ENCODE measurements around the gene DSCAML1.

DSCAML1 gene

DNA sequence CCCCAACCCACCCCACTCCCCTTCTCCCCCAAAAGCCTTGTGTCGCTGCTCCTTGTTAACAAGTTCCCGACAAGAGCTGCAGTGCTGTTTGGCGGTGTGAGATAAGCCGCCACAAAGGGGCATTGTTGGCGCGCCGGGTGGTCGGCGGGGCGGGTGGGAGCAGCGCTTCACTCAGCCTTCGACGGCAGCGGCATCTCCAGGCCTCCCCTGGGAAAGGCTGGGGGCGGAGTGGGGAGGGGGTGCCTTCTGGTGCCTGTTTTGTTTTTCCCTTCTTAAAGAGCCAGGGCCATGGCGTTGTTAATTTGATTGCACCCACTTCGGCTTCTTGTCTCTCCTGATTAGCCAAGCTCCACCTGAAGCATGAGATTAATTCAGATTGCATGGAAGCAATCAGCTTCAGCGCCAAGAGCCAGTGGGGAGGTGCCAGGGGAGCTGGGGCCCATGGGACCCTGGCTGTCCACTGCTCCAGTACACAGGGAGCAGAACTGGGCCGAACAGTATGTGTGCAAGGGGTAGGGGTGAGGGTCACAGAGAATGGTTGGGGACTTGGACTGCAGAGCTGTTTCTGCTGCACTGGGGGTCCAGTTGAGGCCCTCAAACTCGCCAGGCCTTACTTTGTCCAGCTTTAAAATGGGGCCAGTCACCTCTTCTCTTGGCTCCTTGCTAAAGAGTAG, 304.3 kb downstream of the DSCAML1 start:
- DNase-seq (ENCODE audit: low read depth in 2 of 2), result no peak

DNA sequence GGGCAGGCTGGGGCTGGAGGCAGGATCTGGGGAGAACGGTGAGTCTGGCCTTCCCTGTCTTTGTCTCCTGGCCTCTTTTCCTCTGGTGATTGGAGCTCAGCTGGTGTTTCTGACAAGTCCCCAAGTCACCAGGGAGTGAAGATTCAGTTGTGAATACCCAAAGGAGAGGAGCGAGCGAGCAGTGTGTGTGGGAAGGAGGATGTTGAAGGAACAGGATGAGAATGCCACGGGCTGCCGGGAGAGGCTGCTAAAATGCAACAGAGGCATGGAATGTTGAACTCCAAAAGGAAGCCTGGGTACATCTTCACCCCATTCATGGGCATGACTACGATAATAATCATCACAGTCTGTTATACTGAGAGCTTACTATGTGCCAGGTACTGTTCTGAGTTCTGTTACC, 306.1 kb downstream of the DSCAML1 start:
- no peak for DNase-seq (ENCODE audit: low read depth in 2 of 2)

DNA sequence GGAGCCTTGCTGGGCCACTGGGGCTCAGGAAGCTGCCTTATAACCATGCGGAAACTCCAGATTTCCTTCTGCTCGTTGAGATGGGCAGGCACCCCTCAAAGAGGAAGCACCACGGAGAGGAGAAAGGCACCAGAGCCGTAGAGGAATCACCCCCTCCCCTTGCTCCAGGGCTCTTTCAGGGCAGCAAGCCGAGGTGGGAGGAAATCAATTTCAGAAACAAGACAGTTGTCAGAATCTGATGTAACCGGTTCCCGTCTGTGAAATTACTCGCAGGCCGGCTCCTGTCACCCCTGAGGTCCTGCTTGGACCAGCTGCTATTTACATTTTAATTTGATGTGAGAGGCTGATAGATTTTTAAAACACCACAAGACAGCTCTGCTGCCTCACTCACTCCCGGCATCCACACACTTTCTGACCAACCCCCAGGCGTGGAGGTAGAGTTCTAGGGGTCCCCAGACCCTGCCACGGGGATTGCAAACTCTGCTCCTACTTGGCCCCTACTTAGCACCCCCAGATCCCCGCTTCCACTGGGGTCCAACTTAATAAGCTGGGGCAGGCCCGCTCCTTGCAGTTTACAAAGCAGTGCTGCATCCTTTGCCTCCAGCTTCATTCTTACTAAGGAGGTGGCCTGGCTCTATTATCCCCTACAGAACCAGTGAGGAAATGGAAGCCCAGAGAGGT, 306.9 kb downstream of the DSCAML1 start:
- DNase-seq (ENCODE audit: low read depth in 2 of 2), result no peak

DNA sequence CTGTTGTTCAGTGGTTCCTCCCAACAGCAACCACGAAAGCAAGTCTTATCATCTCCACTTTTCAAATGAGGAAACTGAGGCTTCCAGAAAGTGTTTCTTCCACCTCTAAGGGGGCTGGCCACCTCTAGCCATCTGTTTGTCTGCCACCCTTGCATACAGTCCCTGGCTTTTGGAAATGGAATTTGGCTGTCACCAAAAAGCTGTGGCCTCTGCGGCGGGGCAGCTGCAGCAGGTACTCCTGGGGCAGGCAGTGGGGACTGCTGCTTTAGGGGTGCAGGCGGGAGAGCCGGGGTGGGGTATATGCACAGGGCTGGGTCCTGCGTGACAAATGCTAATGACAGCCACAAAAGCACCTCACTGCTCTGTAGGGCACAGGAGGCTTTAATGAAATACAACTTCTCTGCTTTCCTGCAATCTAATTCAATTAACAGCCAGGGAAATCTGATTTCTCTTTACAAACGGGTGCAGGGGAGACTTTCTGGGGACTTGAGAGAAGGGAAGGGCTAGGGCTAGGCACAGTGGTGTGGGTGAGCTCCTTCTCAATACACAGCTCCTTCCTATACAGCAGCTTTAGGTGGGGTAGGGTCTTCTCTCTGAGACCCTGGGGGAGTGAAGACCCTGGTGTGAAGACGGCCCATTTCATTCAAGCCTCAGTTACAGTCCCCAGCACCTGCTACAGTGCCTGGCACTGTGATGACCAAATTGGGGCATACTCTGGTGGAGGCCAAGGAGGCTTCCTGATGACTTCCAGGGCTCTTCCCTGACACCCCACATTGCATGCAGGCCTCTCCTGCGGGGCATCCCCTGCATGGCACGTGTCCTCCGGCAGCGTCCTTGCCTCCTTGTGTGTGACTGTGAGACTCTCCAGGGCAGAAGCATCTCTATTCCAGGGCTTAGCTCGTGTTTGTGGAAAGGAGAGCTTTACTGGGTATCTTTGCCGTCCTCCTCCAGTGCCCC, 307.7 kb downstream of the DSCAML1 start:
- no peak for DNase-seq (ENCODE audit: low read depth in 2 of 2)

DNA sequence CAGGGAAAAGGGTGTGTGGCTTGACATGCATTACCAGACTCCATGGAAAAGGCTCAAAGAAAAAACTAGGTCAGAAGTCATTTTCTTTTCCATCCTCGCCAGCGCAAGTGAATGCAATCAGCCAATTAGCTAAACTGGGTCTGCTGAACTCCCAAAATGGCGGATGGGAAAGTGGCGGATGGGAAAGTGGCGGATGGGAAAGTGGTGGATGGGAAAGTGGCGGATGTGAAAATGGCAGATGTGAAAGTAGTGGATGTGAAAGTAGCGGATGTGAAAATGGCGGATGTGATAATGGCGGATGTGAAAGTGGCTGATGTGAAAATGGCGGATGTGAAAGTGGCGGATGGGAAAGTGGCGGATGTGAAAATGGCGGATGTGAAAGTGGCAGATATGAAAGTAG, 311.0 kb downstream of the DSCAML1 start:
- no peak for DNase-seq (ENCODE audit: low read depth in 2 of 2)

DNA sequence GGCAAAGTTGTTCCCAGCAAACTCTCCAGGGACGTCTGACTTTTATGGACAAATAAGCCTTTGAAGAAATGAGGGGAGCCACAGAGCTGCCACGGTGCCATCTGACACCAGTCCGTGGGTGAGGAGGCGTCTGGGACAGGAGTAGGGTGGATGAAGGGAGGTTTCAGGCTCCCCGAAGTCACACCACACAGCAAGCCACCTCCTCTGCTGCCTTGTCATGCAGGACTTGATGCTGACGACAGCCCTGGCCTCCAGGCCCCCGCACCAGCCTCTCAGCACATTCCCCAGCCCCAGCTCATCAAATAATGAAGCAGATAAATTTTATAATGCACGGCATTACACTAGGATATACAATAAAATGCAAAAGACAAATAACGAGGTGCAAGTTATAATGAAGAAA, 312.9 kb downstream of the DSCAML1 start:
- no peak for DNase-seq (ENCODE audit: low read depth in 2 of 2)

DNA sequence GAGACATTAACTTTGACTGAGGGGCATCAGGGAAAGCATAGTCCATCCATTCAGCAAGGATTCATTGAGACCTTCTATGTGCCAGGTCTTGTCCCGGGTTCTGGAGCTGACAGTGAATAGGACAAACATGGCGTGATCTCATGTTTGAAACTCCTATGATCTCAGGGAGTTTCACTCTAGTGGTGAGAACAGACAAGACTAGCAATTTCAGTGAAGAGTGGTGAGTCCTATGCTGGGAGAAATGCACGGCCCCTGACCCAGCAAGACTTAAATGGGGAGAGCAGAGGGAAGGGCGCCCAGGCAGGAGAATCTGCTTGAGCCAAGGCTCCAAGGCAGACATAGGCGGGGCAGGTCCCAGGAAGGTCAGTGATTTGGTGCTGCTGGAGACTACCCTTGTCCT, 313.6 kb downstream of the DSCAML1 start:
- DNase-seq (ENCODE audit: low read depth in 2 of 2), result no peak

DNA sequence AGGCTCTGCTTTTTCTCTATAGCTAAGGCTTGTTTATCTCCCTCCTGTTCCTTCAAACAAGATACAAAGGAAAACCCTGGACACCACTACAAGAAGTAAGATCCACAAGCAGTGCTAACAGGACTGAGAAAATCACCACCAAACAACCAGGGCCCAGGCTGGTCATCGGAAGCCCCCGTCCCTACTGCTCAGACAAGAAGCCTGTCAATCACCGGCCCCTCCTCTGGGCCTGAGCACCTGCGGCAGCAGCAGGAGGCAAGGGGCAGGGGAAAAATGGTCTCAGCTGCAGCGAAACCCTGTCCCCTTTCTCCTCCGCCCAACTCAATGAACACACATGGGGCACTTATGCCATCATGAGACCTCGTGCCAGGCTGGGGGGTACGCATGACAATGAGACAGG, 314.1 kb downstream of the DSCAML1 start:
- no peak for DNase-seq (ENCODE audit: low read depth in 2 of 2)

DNA sequence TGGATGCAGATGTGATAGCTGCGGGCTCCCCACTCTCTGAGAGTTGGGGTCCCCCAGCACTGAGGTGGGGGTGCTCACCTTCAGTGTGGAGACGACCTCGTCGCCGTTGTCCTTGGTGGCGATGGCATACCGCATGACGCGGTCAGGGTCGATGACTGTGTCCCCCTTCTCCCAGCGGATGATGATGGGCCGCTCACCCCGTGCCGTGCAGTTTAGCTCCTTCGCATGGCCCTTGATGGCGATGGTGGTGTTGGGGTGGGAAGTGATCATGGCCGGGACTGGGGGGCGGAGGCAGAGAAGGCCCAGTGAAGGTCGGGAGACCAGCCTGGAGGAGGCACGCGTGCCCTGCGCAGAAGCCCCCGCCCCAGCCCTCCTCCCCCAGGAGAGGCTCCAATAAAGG, 315.1 kb downstream of the DSCAML1 start:
- DNase-seq (ENCODE audit: low read depth in 2 of 2), result no peak

DNA sequence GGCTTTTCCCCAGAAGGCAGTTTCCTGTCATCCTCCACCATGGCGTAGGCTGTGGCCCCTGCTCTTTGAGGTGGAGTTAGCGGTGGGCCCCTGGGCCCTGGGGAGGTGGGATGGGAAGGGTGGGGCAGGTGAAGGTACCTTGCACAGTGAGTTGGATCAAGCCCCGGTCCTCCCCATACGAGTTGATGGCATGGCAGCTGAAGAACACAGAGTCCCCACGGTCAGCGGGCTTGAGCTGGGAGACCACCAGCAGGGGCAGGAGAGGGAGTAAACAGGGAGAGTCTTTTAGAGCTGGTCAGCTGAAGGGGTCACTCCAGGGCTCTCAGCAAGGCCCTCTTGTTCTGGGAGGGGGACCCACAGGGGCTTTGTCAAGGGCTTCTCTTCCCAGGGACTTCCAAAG, 316.0 kb downstream of the DSCAML1 start:
- no peak for DNase-seq (ENCODE audit: low read depth in 2 of 2)

DNA sequence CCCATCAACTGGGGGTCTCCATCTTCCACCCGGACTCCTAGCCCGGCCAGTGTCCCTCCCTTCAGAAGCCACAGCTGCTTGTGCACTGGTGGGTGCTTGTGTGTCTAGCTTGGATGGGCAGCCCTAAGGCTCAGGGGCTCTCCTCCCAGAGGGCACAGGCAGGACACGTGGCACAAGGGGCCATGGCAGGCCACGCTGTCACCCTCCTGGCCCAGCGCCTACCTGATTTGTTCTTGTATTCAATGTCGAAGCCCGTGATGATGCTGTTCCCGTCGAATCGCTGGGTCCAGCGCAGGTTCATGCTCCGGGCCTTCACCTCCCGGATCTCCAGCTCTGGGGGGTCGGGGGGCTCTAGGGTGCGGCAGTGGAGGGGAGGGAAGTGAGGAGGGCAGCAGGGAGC, 316.8 kb downstream of the DSCAML1 start:
- no peak for DNase-seq (ENCODE audit: low read depth in 2 of 2)

DNA sequence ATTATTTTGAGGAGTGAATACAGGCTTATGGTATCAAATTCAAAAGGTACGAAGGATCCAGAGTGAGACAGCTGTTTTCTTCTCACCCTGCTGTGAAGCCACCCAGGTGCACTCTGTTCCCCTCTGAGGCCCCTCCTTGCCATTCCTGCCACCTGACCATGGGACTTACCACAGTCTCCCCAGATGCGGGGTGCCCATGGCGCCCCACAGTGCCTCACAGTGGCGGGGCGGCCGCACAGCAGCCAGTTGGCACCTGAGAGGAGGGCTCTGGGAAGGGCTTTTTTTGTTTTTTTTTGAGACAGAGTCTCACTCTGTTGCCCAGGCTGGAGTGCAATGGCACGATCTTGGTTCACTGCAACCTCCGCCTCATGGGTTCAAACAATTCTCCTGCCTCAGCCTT, 317.6 kb downstream of the DSCAML1 start:
- no peak for DNase-seq (ENCODE audit: low read depth in 2 of 2)

DNA sequence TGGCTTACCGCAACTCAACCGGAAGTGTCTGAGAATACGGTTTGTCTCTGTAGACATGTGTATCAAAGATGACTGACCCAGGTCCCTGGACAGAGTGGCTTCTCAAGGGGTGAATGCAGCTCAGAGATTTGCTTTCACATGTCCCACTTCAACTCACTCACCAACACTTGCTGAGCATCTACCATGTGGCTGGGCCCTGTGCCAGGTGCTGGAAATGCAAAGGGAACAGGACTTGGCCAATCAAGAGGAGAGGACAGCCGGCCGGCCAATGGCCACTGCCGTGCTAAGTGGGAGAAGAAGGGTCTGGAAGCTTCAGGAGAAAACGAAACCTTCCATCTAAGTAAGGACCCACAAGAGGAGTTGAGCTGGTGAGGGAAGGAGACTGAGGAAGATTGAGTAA, 318.1 kb downstream of the DSCAML1 start:
- no peak for DNase-seq (ENCODE audit: low read depth in 2 of 2)

DNA sequence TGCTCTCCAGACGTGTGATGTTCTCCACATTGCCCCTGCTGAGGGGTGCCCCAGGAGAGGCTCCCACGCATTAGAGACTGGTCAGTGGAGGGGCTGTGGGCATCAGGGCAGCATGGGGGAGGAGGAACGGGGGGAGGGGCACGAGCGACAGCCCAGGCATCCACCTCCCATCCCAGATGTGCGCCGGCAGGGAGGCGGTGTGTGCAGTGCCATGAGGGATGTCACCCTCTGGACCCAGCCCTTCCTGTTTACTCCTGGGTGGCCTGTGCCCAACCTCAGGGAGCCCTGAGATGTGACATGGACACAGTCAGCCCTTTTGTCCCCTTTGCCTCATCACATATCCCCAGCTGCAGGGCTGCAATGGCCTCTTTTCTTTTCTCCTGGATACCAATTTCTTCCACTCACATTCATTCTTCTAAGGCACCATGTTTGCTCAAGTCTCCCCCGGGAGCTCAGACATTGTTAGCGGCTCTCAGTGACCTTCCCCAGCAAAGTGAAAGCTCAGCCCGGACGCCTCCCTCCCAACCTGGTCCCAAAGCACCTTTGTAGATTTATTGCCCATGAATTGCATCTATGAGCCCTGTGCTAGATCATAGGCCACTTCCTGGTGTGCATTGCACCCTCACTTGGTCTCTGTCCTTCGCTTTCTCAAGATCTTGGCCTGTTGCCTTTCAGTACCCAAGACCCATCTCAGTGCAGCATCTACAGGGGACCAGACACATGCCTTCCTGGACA, 318.7 kb downstream of the DSCAML1 start:
- no peak for DNase-seq (ENCODE audit: low read depth in 2 of 2)

DNA sequence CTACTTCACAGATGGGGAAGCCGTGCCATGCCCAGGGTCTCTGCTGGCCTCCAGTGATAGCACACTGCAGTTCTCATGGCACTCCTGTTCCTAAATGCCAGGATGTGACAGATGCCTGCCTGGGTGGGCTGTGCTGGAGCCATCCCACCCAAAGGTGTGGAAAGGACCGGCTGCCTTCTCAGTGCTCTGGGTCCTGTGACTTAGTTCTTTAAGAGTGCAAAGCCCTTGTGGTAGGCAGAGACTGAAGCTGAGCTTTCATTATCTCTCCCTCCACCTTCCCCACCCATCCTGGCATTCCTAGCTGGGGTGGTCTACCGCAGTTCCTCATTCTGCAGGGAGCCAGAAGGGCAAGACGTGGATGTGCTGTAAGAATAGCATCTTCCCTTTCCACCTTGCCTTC, 319.3 kb downstream of the DSCAML1 start:
- no peak for DNase-seq (ENCODE audit: low read depth in 2 of 2)

DNA sequence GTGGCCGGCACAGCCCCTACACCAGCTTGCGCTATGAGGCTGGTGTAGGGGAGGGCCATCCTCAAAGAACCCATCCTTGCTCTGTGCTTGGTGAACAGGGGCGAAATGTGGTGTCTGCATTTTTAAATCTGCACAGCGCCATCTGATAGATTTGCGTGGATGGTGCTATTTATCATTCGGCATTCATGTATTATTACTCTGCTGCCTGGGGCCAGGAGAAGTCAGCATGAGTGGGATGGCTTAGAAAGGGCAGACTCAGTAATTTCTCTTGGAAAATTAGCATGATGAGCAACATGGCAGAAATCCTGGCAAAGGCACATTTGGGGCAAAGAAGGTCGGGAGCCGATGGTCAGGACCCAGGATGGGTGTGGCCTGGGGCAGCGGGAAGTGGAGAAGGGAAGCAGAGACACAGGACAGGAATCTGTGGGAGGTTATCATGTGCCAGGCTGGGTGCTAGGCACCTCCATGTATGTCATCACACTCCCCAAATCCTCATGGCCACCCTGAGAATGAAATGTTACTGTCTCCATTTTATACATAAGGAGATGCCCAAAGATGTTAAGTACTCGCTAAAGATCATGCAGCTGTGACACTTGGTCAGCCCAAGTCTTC, 320.4 kb downstream of the DSCAML1 start:
- no peak for DNase-seq (ENCODE audit: low read depth in 2 of 2)

DNA sequence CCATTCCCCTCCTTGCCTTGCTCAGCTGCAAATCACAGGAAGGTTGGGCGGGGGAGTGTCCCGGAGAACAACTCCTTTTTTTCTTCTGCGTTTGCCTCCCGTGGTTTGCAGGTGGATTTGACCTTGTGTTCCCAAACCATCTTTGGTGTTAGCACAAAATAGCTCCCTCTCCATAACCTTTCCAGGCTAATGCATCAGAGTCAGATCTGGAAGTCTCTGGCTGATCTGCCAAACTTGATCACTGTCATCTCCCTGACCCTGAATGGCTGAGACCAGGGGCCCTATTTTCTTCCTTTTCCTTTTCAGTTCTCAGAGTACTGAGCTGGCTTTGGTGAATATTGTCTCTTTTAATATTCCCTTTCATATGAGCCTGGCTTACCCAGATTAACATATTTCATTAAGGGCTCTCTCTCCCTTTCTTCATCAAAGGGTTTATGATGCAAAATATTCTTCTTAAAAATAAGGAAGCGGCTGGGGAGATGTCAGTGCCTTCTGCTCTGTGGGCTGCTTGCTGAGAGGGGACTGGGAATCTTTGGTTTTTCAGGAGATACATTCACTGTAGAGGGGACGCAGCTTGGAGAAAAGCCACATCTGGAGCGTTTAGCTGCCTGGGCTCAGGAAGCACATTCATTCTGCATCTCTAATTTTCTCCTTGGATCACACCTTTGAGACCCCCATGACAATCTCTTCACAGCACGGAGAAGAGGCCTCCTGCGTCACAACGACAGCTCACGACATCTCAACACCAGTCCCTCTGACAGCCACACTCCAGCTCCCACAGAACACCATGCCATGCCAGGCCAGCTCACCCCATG, 321.1 kb downstream of the DSCAML1 start:
- no peak for DNase-seq (ENCODE audit: low read depth in 2 of 2)

DNA sequence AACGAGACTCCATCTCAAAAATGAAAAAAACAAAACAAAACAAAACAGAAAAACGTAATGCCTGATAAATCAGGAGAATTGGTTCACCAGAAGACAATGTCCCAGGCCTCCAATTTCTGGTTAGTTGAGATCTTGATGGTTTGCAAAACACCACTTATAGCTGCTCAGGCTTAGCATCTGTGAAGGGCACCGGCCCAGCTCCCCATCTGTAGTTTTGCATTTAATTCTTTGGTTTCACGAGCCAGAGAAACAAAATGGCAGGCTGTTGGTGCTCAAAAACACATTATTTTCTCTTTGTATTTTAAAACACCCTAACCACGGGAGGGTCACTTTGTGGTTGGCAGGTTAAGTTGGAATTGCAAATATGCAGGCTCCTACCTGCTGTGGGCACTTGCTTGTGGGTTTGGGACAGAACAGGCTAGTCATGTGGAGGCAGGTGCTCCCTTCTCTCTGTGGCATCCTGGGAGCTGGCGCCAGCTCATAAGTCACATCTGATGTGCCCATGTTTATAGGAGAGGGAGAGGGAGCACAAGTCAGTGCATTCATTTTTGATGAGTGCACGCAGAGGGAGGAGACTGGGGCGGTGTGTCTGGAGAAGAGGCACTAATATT, 323.4 kb downstream of the DSCAML1 start:
- no peak for DNase-seq (ENCODE audit: low read depth in 2 of 2)

DNA sequence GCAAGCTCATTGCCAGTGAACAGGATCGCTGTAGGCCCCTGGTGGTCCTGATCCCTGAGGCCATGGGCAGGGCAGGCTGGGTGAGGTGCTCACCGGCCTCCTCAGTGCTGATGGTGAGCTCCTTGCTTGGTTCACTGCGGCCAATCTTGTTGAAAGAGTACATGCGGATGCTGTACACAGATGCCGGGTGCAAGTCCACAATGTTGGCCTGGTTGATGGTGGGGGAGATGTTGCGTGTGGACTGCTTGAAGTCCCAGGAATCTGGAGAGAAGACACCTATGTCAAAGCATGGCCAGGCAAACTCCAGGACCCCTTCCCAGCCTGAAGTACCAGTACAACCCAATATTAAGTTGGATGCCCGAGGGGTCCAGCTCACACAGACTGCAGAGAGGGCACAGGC, 325.2 kb downstream of the DSCAML1 start:
- no peak for DNase-seq (ENCODE audit: low read depth in 2 of 2)

DNA sequence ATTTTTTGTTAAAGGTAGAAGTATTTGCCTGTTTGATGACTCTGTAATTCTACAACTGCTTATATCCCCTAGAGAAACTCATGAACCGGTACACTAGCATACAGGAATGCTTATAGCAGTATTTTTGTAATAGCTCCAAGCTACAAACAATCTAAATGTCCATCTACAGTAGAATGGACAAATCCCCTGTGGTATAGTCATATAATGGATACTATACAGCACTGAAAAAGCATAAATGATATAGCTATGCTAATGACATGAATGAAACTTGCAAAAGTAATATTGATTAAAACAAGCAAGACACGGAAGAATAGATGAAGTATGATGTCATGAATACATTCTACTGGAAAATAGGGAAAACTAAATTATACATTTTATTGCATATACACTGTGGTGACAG, 326.4 kb downstream of the DSCAML1 start:
- no peak for DNase-seq (ENCODE audit: low read depth in 2 of 2)
